Liver (tissue), 9 donors: ENCODE data around the gene TSHR. TPM values are rescaled to one million over a fixed set of nuclear protein-coding genes. Genes with fewer than 3 reads are reported as not detected.

Experiments used
- DNase-seq: peaks from one replicate; pipeline ENCODE4 v3.0.0-alpha.2; 2017; ENCODE audit warnings: low spot score
- H3K27ac ChIP-seq, 2 donors: one replicate each; pipeline ENCODE4 v1.7.0; 2013; ENCODE audit warnings: inconsistent platforms in 2 of 2, low read length in 2 of 2, control low read depth in 1 of 2, low read depth in 1 of 2, mild to moderate bottlenecking in 1 of 2
- H3K27me3 ChIP-seq, 4 donors: one replicate each; pipeline versions ENCODE4 v1.6.1 to v1.7.0; 2013; ENCODE audit warnings: low read length in 3 of 4, inconsistent platforms in 1 of 4, mild to moderate bottlenecking in 1 of 4, moderate library complexity in 1 of 4; ENCODE audit not compliant: control insufficient read depth in 4 of 4, insufficient read depth in 4 of 4
- H3K36me3 ChIP-seq, 4 donors: one replicate each; pipeline versions ENCODE4 v1.6.1 to v1.7.0; 2013; ENCODE audit warnings: low read length in 3 of 4, mild to moderate bottlenecking in 3 of 4, low read depth in 1 of 4, moderate library complexity in 1 of 4; ENCODE audit not compliant: control insufficient read depth in 4 of 4, insufficient read depth in 3 of 4
- H3K4me1 ChIP-seq, 4 donors: one replicate each; pipeline versions ENCODE4 v1.6.1 to v1.7.0; 2013; ENCODE audit warnings: low read length in 3 of 4, mild to moderate bottlenecking in 3 of 4, moderate library complexity in 1 of 4; ENCODE audit not compliant: control insufficient read depth in 4 of 4, insufficient read depth in 4 of 4
- H3K4me3 ChIP-seq, 3 donors: one replicate each; pipeline versions ENCODE4 v1.6.1 to v1.7.0; 2013; ENCODE audit warnings: low read length in 3 of 3, control low read depth in 1 of 3, low read depth in 1 of 3, mild to moderate bottlenecking in 1 of 3
- H3K9ac ChIP-seq, 2 donors: one replicate each; pipeline ENCODE4 v1.7.0; 2013; ENCODE audit warnings: low read length in 2 of 2, mild to moderate bottlenecking in 2 of 2, moderate library complexity in 2 of 2, control low read depth in 1 of 2, low read depth in 1 of 2
- H3K9me3 ChIP-seq, 4 donors: one replicate each; pipeline versions ENCODE4 v1.6.1 to v1.7.0; 2013; ENCODE audit warnings: low read length in 3 of 4; ENCODE audit not compliant: control insufficient read depth in 4 of 4
- ATF3 ChIP-seq: IDR thresholded peaks from 2 replicates; pipeline ENCODE4 v1.6.1; 2016; ENCODE audit warnings: antibody characterized with exemption
- CTCF ChIP-seq: fragments of 150-350 bp; IDR thresholded peaks from 2 replicates; pipeline ENCODE4 v1.5.1; 2017; ENCODE audit warnings: improper control_type of control experiment, low read depth, low read length; ENCODE audit not compliant: missing input control
- EGR1 ChIP-seq, 2 donors: IDR thresholded peaks; 2 replicates each; pipeline ENCODE4 v1.6.1; 2016 to 2018; ENCODE audit warnings: antibody characterized with exemption in 2 of 2, low read depth in 2 of 2
- FOXA1 ChIP-seq: IDR thresholded peaks from 2 replicates; pipeline ENCODE4 v1.6.1; 2016; ENCODE audit warnings: antibody characterized with exemption
- FOXA2 ChIP-seq: IDR thresholded peaks from 2 replicates; pipeline ENCODE4 v1.6.1; 2016; ENCODE audit warnings: antibody characterized with exemption
- HNF4A ChIP-seq, 2 donors: conservative IDR thresholded peaks; 2 replicates each; pipeline ENCODE4 v1.6.1; 2016; ENCODE audit warnings: antibody characterized with exemption in 2 of 2, mild to moderate bottlenecking in 2 of 2
- HNF4G ChIP-seq: IDR thresholded peaks from 2 replicates; pipeline ENCODE4 v1.6.1; 2016; ENCODE audit warnings: antibody characterized with exemption
- JUND ChIP-seq, 2 donors: IDR thresholded peaks; 2 replicates each; pipeline ENCODE4 v1.6.1; 2016; ENCODE audit warnings: antibody characterized with exemption in 2 of 2
- NR2F2 ChIP-seq: IDR thresholded peaks from 2 replicates; pipeline ENCODE4 v1.6.1; 2016; ENCODE audit warnings: antibody characterized with exemption
- RAD21 ChIP-seq, 2 donors: IDR thresholded peaks; 2 replicates each; pipeline ENCODE4 v1.6.1; 2016; ENCODE audit warnings: antibody characterized with exemption in 2 of 2, mild to moderate bottlenecking in 2 of 2
- REST ChIP-seq: IDR thresholded peaks from 2 replicates; pipeline ENCODE4 v1.6.1; 2016; ENCODE audit warnings: antibody characterized with exemption, mild to moderate bottlenecking
- RXRA ChIP-seq, 2 donors: IDR thresholded peaks; 2 replicates each; pipeline ENCODE4 v1.6.1; 2017 to 2018; ENCODE audit warnings: antibody characterized with exemption in 2 of 2, mild to moderate bottlenecking in 1 of 2
- SP1 ChIP-seq: IDR thresholded peaks from 2 replicates; pipeline ENCODE4 v1.6.1; 2018; ENCODE audit warnings: antibody characterized with exemption, mild to moderate bottlenecking
- TAF1 ChIP-seq: conservative IDR thresholded peaks from 2 replicates; pipeline ENCODE4 v1.6.1; 2016; ENCODE audit warnings: antibody characterized with exemption, mild to moderate bottlenecking
- YY1 ChIP-seq: IDR thresholded peaks from 2 replicates; pipeline ENCODE4 v1.6.1; 2016; ENCODE audit warnings: antibody characterized with exemption, mild to moderate bottlenecking
- ZBTB33 ChIP-seq: IDR thresholded peaks from 2 replicates; pipeline ENCODE4 v1.6.1; 2016; ENCODE audit warnings: antibody characterized with exemption
- WGBS: extraction: QIAGEN DNeasy Blood & Tissue Kit; methylation state at CpG from one replicate; pipeline ENCODE4 v1.1.7; 2013; 5-methylcytosine and 5-hydroxymethylcytosine counted together
- polyA plus RNA-seq, 2 donors: library from polyadenylated mRNA; stranded (reverse) in 1 of 2; unstranded in 1 of 2; fragments of 200-250 nt in 1 of 2; fragments of >200 nt in 1 of 2; fragmentation: Nextera tagmentation in 1 of 2; extraction: Ambion mirVana in 1 of 2; gene quantifications; one replicate each; pipeline versions ENCODE4 v1.2.1 to v1.2.3, GENCODE V29; 2013 to 2015
- total RNA-seq, 2 donors: library from RNA; depleted of rRNA; stranded (reverse); fragments of >200 nt; gene quantifications; one replicate each; pipeline ENCODE4 v1.2.3, GENCODE V29; 2014
- donor health status: healthy.
- donor health status: healthy.
- donor health status: healthy.
- donor health status: healthy.
- donor health status: healthy.

Gene TSHR
- total and polyA plus RNA-seq, 4 donors = 0.08 to 3.2 TPM; not detected in 2

- Histone ChIP-seq H3K9ac (no peak overlapping the region), H3K9me3 (no peaks in the 10 kb centered on the region), H3K4me3 (no peak overlapping the region), H3K27me3 (no peaks in the 10 kb centered on the region), H3K36me3 (no peaks in the 10 kb centered on the region), H3K27ac (no peak overlapping the region), H3K4me1 (no peaks in the 10 kb centered on the region)
- WGBS = 88% methylated on average over 2 of the region's 2 CpGs
- DNase-seq = no peak
- TF ChIP-seq ATF3 (no peak), ZBTB33 (no peak), TAF1 (no peak), NR2F2 (no peak), FOXA2 (no peak), HNF4A (conservative IDR thresholded peaks at IDR 0.05) (no peak), JUND (IDR thresholded peaks at IDR 0.05) (no peak), REST (no peak), EGR1 (IDR thresholded peaks at IDR 0.05; ENCODE audit: low read depth in 2 of 2) (no peak), HNF4G (no peak), RXRA (IDR thresholded peaks at IDR 0.05) (no peak), SP1 (no peak), FOXA1 (no peak)
These were observed 27.3 kb downstream of the TSHR start for GRCh38 chr14:80982711-80983110.

GRCh38 chr14:80987235-80988032 is 32.0 kb downstream of the TSHR start:
- no peak overlapping the region for H3K4me3 ChIP-seq
- TF ChIP-seq RAD21 (IDR thresholded peaks at IDR 0.05) (peak; percentile 89 to 91), YY1 (no peak), RXRA (IDR thresholded peaks at IDR 0.05) (peak in 1 of 2 donors; percentile 7), TAF1 (no peak), CTCF (peak; percentile 92)
- peaks cover 1 to 10% (median 8%) of the 10 kb centered on the region in 4 donors for H3K4me1 ChIP-seq
- peak; percentile 56 for DNase-seq
- 41% methylated on average over 6 of the region's 6 CpGs for WGBS
- no peaks in the 10 kb centered on the region for H3K9me3 ChIP-seq
- H3K36me3 ChIP-seq = no peaks in the 10 kb centered on the region
- H3K27me3 ChIP-seq = no peaks in the 10 kb centered on the region
- no peak overlapping the region for H3K27ac ChIP-seq
- H3K9ac ChIP-seq = no peak overlapping the region
